Gastrocnemius medialis (tissue), 4 donors: ENCODE results near the gene PRKCE. TPM values are rescaled to one million over a fixed set of nuclear protein-coding genes. Genes with fewer than 3 reads are reported as not detected.

Experiments
- ATAC-seq, 2 donors: fragments of 150-250 bp; one replicate each; pipeline ENCODE4 v1.9.1; 2016
- DNase-seq, 2 donors: peaks; one replicate each; pipeline ENCODE4 v3.0.0-alpha.2; 2019
- H3K27ac ChIP-seq, 4 donors: fragments of 200-600 bp; sonication (generic); 1 replicate in 1 of 4; 2 replicates in 3 of 4; pipeline ENCODE4 v1.5.1; 2016 to 2018; ENCODE audit warnings: mild to moderate bottlenecking in 2 of 4, moderate library complexity in 1 of 4
- H3K27me3 ChIP-seq, 3 donors: fragments of 200-600 bp; sonication (generic) in 2 of 3; 1 replicate in 1 of 3; 2 replicates in 2 of 3; pipeline versions ENCODE4 v1.5.1 to v1.6.0; 2016 to 2019; ENCODE audit warnings: mild to moderate bottlenecking in 1 of 3, moderate library complexity in 1 of 3
- H3K36me3 ChIP-seq, 2 donors: fragments of 200-600 bp; sonication (generic) in 1 of 2; one replicate each; pipeline ENCODE4 v1.5.1; 2017 to 2018
- H3K4me1 ChIP-seq, 2 donors: fragments of 200-600 bp; sonication (generic) in 1 of 2; one replicate each; pipeline ENCODE4 v1.5.1; 2016 to 2017; ENCODE audit warnings: mild to moderate bottlenecking in 2 of 2
- H3K4me3 ChIP-seq, 4 donors: fragments of 200-600 bp; sonication (generic) in 3 of 4; 1 replicate in 1 of 4; 2 replicates in 3 of 4; pipeline ENCODE4 v1.5.1; 2016 to 2019; ENCODE audit warnings: mild to moderate bottlenecking in 2 of 4
- H3K9me3 ChIP-seq, 3 donors: fragments of 200-600 bp; sonication (generic) in 2 of 3; 1 replicate in 1 of 3; 2 replicates in 2 of 3; pipeline ENCODE4 v1.5.1; 2016 to 2019
- CTCF ChIP-seq, 5 experiments: fragments of 450-650 bp in 3 of 5; fragments of 200-600 bp in 2 of 5; sonication (generic) in 2 of 5; IDR thresholded peaks in 4 of 5; conservative IDR thresholded peaks in 1 of 5; 1 replicate in 4 of 5; 2 replicates in 1 of 5; pipeline ENCODE4 v1.5.1; 2016 to 2019; ENCODE audit warnings: antibody characterized with exemption in 5 of 5, mild to moderate bottlenecking in 3 of 5, moderate library complexity in 3 of 5
- POLR2A ChIP-seq, 2 donors: fragments of 450-650 bp; IDR thresholded peaks; one replicate each; pipeline ENCODE4 v1.6.1; 2017; ENCODE audit warnings: antibody characterized with exemption in 2 of 2, mild to moderate bottlenecking in 2 of 2, moderate library complexity in 2 of 2
- in situ Hi-C, 4 donors: fragments of 200-750 bp; cut with MboI; loops; one replicate each; pipeline versions ENCODE4 v1.15.0 to v1.8.0; 2017; ENCODE audit warnings: low sequenced_read_pairs in 4 of 4
- intact Hi-C: fragments of 100-400 bp; cut with DNase I; formaldehyde crosslinking; loops from one replicate; pipeline ENCODE4 v1.15.1; 2023; ENCODE audit warnings: low total_unique reads
- total RNA-seq, 4 donors: library from RNA; depleted of rRNA; stranded (reverse); fragments of >200 nt; gene quantifications; one replicate each; pipeline versions ENCODE4 v1.1.0 to v1.2.3, GENCODE V29; 2016

The PRKCE gene
- total RNA-seq, 4 donors from 2014 or later, result 5.8 to 28.9 (median 11.8) TPM

GRCh38 chr2:45607701-45608100, 43.8 kb upstream of the PRKCE start:
- Histone ChIP-seq H3K27me3 (no peaks in the 10 kb centered on the region), H3K4me1 (peaks cover 10 to 13% of the 10 kb centered on the region in 2 donors), H3K9me3 (no peaks in the 10 kb centered on the region), H3K27ac (no peak overlapping the region), H3K36me3 (peaks cover 2 to 9% of the 10 kb centered on the region in 2 donors), H3K4me3 (no peak overlapping the region)
- ATAC-seq, result no peak
- TF ChIP-seq CTCF (IDR thresholded peaks at IDR 0.05 in 4 of 5, conservative IDR thresholded peaks at IDR 0.05 in 1 of 5) (no peak), POLR2A (IDR thresholded peaks at IDR 0.05) (no peak)
- in situ Hi-C loops, result no loop called here
- DNase-seq, result no peak
- intact Hi-C loops, result no loop called here

DNA sequence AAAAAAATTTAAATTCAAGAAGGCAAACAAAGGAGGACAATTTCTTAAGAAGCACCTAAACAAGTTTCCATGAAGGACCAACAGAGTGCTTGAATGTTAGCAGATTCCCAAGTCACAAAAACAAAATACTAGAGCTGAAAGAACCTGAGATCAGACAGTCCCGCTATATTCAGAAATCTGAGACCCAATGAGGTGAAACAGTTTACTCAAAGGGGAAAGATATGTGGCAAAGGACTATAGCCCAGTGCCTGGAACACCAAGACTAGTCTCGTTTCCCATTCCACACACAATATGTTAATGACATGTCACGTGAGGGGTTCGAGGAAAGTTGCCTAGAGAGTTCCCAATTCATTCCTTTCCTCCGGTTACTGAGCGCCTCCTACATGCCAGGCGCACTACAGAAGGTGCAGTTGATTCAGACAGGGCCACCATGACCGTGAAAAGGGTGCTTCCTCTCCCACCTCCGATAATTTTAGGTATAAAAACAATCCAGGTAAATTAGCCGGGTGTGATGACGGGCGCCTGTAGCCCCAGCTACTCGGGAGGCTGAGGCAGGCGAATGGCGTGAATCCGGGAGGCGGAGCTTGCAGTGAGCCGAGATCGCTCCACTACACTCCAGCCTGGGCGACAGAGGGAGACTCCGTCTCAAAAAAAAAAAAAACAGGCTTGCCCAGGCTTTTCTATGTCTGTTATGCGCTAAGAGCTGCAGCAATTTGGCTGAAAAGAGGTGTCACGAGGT, 41.0 kb upstream of the PRKCE start:
- Histone ChIP-seq H3K27ac (peak overlapping the region; percentile 85 to 95 (median 90)), H3K4me1 (peaks cover 10 to 13% of the 10 kb centered on the region in 2 donors), H3K36me3 (no peaks in the 10 kb centered on the region), H3K4me3 (peak overlapping the region; percentile 65 to 87 (median 79)), H3K27me3 (no peaks in the 10 kb centered on the region), H3K9me3 (no peaks in the 10 kb centered on the region)
- ATAC-seq (peak; percentile 72), DNase-seq (peak; percentile 19 to 45)
- in situ Hi-C loops (no loop called here), intact Hi-C loops (loop anchor here (1.0 to 2.0 kb wide), 2 partner anchors 40 to 602 kb away; partner anchors contain the start of gene SIX2)
- peak in 1 of 5 experiments; percentile 20 for TF ChIP-seq CTCF (IDR thresholded peaks at IDR 0.05 in 4 of 5, conservative IDR thresholded peaks at IDR 0.05 in 1 of 5)
- no peak for TF ChIP-seq POLR2A (IDR thresholded peaks at IDR 0.05)

GRCh38 chr2:45611020-45611859, 40.2 kb upstream of the PRKCE start, which contains the start of gene SRBD1:
Gene SRBD1 (minus strand): TSS chr2:45611267. CDS start chr2:45605441, 5,826 bp downstream.
- peak within 1 kb of the TSS; percentile 65 to 87 (median 79) for H3K4me3 ChIP-seq
- H3K36me3 ChIP-seq, result no peaks in the 10 kb centered on the region
- ATAC-seq, result peak; percentile 98 to 99
- peaks cover 10 to 13% of the 10 kb centered on the region in 2 donors for H3K4me1 ChIP-seq
- H3K27ac ChIP-seq, result peak within 1 kb of the TSS; percentile 85 to 95 (median 90)
- in situ Hi-C loops (no loop called here), intact Hi-C loops (loop anchor here (1.0 to 2.0 kb wide), 2 partner anchors 39 to 602 kb away; partner anchors contain the start of gene SIX2)
- no peaks in the 10 kb centered on the region for H3K27me3 ChIP-seq
- TF ChIP-seq CTCF (IDR thresholded peaks at IDR 0.05 in 4 of 5, conservative IDR thresholded peaks at IDR 0.05 in 1 of 5) (no peak), POLR2A (IDR thresholded peaks at IDR 0.05) (peak; percentile 62 to 75)
- H3K9me3 ChIP-seq, result no peaks in the 10 kb centered on the region
- peak; percentile 93 to 94 for DNase-seq

- TF ChIP-seq POLR2A (IDR thresholded peaks at IDR 0.05), result no peak
- TF ChIP-seq CTCF (IDR thresholded peaks at IDR 0.05 in 4 of 5, conservative IDR thresholded peaks at IDR 0.05 in 1 of 5), result no peak
- intact Hi-C loops, result no loop called here
These were observed 39.2 kb upstream of the PRKCE start for GRCh38 chr2:45612285-45612684.

More at GRCh38 chr2:45612285-45612684, 39.2 kb upstream of the PRKCE start:
- Histone ChIP-seq H3K27ac (peak overlapping the region in 1 of 4 donors; percentile 91), H3K4me3 (no peak overlapping the region), H3K36me3 (no peaks in the 10 kb centered on the region), H3K4me1 (peaks cover 12 to 13% of the 10 kb centered on the region in 2 donors), H3K27me3 (no peaks in the 10 kb centered on the region), H3K9me3 (no peaks in the 10 kb centered on the region)
- in situ Hi-C loops, result no loop called here
- ATAC-seq, result no peak
- no peak for DNase-seq
